MM.1S (cell line): ENCODE results near the gene STRN3.
"Not testable (repeated sequence)": the region's sequence is repeated elsewhere in the genome, so short reads cannot be mapped to it uniquely, and the experiment has no call there.

Experiments
- DNase-seq: peaks from one replicate; pipeline ENCODE4 v3.0.0-alpha.2; 2015
- H2AFZ ChIP-seq: fragments of 300-600 bp; sonication (generic); 2 replicates; pipeline ENCODE4 v1.6.0; 2016; ENCODE audit warnings: antibody characterized with exemption, low read length
- H3F3A ChIP-seq: fragments of 300-600 bp; sonication (generic); 2 replicates; pipeline ENCODE4 v1.6.1; 2016; ENCODE audit warnings: mild to moderate bottlenecking, antibody characterized with exemption, low read length, moderate library complexity, mixed read lengths; ENCODE audit not compliant: insufficient read depth
- H3K27ac ChIP-seq: fragments of 300-600 bp; sonication (generic); 2 replicates; pipeline ENCODE4 v1.5.1; 2016; ENCODE audit warnings: mild to moderate bottlenecking, low read length
- H3K27me3 ChIP-seq: fragments of 300-600 bp; sonication (generic); replicated peaks from 2 replicates; pipeline ENCODE4 v1.6.0; 2016; ENCODE audit warnings: low read length; ENCODE audit not compliant: insufficient read depth
- H3K36me3 ChIP-seq: fragments of 300-600 bp; sonication (generic); replicated peaks from 2 replicates; pipeline ENCODE4 v1.6.1; 2016; ENCODE audit warnings: mild to moderate bottlenecking, low read length, mixed read lengths; ENCODE audit not compliant: insufficient read depth
- H3K4me1 ChIP-seq: fragments of 300-600 bp; sonication (generic); 2 replicates; pipeline ENCODE4 v1.6.1; 2016; ENCODE audit warnings: low read length, mixed read lengths
- H3K4me2 ChIP-seq: fragments of 300-600 bp; sonication (generic); 2 replicates; pipeline ENCODE4 v1.6.0; 2016; ENCODE audit warnings: low read depth, low read length
- H3K4me3 ChIP-seq: fragments of 300-600 bp; sonication (generic); 2 replicates; pipeline ENCODE4 v1.5.1; 2016; ENCODE audit warnings: low read length, mixed read lengths
- H3K79me2 ChIP-seq: fragments of 300-600 bp; sonication (generic); 2 replicates; pipeline ENCODE4 v1.6.1; 2016; ENCODE audit warnings: mixed run types, low read length, mixed read lengths
- H3K9ac ChIP-seq: fragments of 300-600 bp; sonication (generic); 2 replicates; pipeline ENCODE4 v1.6.1; 2016; ENCODE audit warnings: low read length, mixed read lengths
- H3K9me2 ChIP-seq: fragments of 300-600 bp; sonication (generic); replicated peaks from 2 replicates; pipeline ENCODE4 v1.6.1; 2016; ENCODE audit warnings: mild to moderate bottlenecking, low read length, mixed read lengths; ENCODE audit not compliant: insufficient read depth
- H3K9me3 ChIP-seq: fragments of 300-600 bp; sonication (generic); replicated peaks from 2 replicates; pipeline ENCODE4 v1.6.1; 2016; ENCODE audit warnings: mild to moderate bottlenecking, low read length, mixed read lengths; ENCODE audit not compliant: insufficient read depth
- H4K20me1 ChIP-seq: fragments of 300-600 bp; sonication (generic); 2 replicates; pipeline ENCODE4 v1.6.1; 2016; ENCODE audit warnings: mild to moderate bottlenecking, low read length, moderate library complexity, mixed read lengths; ENCODE audit not compliant: insufficient read depth
- EZH2 ChIP-seq: fragments of 300-600 bp; sonication (generic); optimal IDR thresholded peaks from 2 replicates; pipeline ENCODE3; 2017; ENCODE audit warnings: low read depth, mild to moderate bottlenecking, antibody characterized with exemption, low read length, mixed read lengths
- EZH2phosphoT487 ChIP-seq: fragments of 300-600 bp; sonication (generic); IDR thresholded peaks from 2 replicates; pipeline ENCODE4 v1.6.1; 2018; ENCODE audit warnings: antibody characterized with exemption, low read length
- TF ChIP-seq, protein P1 (sequence below): fragments of 300-600 bp; sonication (generic); IDR thresholded peaks from 2 replicates; pipeline ENCODE4 v1.5.1; 2016; ENCODE audit warnings: antibody characterized with exemption, low read length, mixed read lengths

STRN3 gene

DNA sequence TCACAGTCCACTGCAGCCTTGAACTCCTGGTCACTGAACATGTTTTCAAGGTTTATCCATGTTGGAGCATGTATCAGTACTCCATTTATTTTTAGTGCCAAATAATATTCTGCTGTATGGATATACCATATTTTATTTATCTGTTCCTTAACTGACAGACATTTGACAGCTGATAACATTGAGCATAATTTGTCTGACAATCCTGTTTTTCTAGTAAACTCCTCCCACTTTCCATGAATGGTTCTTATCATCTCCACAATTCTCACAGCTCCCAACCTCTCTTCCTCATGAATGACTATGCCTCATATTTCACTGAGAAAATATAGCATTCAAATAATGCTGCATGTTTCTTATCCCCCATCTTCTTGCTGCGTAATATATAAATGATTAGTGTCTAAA is 118.5 kb downstream of the STRN3 start:
- Histone ChIP-seq H3K27me3 (no peaks in the 10 kb centered on the region), H3K9ac (no peak overlapping the region), H3K4me1 (no peaks in the 10 kb centered on the region), H3F3A (no peaks in the 10 kb centered on the region), H3K9me3 (no peaks in the 10 kb centered on the region), H4K20me1 (no peaks in the 10 kb centered on the region), H3K9me2 (no peaks in the 10 kb centered on the region), H2AFZ (no peak overlapping the region), H3K27ac (no peak overlapping the region), H3K4me3 (no peak overlapping the region), H3K36me3 (no peaks in the 10 kb centered on the region), H3K4me2 (no peak overlapping the region), H3K79me2 (no peaks in the 10 kb centered on the region)
- no peak for DNase-seq
- TF ChIP-seq, protein P1, sequence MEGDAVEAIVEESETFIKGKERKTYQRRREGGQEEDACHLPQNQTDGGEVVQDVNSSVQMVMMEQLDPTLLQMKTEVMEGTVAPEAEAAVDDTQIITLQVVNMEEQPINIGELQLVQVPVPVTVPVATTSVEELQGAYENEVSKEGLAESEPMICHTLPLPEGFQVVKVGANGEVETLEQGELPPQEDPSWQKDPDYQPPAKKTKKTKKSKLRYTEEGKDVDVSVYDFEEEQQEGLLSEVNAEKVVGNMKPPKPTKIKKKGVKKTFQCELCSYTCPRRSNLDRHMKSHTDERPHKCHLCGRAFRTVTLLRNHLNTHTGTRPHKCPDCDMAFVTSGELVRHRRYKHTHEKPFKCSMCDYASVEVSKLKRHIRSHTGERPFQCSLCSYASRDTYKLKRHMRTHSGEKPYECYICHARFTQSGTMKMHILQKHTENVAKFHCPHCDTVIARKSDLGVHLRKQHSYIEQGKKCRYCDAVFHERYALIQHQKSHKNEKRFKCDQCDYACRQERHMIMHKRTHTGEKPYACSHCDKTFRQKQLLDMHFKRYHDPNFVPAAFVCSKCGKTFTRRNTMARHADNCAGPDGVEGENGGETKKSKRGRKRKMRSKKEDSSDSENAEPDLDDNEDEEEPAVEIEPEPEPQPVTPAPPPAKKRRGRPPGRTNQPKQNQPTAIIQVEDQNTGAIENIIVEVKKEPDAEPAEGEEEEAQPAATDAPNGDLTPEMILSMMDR: no peak
- TF ChIP-seq EZH2phosphoT487: no peak
- TF ChIP-seq EZH2: no peak

DNA sequence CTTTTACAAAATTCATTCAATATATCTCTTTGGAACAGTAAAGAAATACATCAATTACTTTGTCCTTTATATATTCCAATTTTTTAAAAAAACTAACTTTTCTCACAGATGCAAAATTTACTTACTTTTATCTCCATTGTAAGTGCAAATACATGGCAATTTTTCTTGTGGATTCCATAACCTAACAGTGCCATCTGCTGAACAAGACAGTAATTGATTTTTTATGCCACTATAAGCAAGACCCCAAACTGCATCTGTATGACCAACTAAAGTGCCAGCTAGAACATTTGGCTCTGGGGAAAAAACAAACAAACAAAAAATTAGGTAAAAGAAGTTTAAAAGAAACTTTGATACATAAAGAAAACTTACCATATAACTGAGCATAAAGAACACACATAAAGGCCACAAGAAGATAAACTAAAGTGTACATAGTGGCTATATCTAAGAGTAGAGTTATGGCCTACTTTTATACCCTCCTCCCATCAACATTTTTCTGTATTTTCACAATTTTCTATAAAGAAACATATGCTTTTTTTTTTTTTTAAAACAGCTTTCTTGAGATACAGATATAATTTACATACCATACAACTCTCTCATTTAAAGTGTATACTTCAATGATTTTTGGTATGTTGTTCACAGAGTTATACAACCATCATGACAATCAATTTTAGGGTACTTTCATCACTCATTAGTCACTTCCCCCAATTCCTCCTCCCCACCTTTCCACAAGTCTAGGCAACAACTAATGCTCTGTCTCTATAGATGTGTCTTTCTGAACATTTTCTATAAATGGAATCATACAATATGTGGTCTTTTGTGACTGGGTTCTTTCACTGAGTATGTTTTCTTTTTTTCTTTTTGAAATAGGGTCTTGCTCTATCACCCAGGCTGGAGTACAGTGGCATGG is 119.2 kb downstream of the STRN3 start:
- H4K20me1 ChIP-seq: no peaks in the 10 kb centered on the region
- H3K9me3 ChIP-seq: no peaks in the 10 kb centered on the region
- DNase-seq: no peak
- no peaks in the 10 kb centered on the region for H3K36me3 ChIP-seq
- no peak overlapping the region for H3K9ac ChIP-seq
- H3F3A ChIP-seq: no peaks in the 10 kb centered on the region
- no peak overlapping the region for H2AFZ ChIP-seq
- H3K4me3 ChIP-seq: no peak overlapping the region
- no peak overlapping the region for H3K4me2 ChIP-seq
- TF ChIP-seq, protein P1: peak; percentile 32
- no peak for TF ChIP-seq EZH2phosphoT487
- no peaks in the 10 kb centered on the region for H3K4me1 ChIP-seq
- no peaks in the 10 kb centered on the region for H3K27me3 ChIP-seq
- no peaks in the 10 kb centered on the region for H3K9me2 ChIP-seq
- H3K79me2 ChIP-seq: no peaks in the 10 kb centered on the region
- no peak overlapping the region for H3K27ac ChIP-seq

DNA sequence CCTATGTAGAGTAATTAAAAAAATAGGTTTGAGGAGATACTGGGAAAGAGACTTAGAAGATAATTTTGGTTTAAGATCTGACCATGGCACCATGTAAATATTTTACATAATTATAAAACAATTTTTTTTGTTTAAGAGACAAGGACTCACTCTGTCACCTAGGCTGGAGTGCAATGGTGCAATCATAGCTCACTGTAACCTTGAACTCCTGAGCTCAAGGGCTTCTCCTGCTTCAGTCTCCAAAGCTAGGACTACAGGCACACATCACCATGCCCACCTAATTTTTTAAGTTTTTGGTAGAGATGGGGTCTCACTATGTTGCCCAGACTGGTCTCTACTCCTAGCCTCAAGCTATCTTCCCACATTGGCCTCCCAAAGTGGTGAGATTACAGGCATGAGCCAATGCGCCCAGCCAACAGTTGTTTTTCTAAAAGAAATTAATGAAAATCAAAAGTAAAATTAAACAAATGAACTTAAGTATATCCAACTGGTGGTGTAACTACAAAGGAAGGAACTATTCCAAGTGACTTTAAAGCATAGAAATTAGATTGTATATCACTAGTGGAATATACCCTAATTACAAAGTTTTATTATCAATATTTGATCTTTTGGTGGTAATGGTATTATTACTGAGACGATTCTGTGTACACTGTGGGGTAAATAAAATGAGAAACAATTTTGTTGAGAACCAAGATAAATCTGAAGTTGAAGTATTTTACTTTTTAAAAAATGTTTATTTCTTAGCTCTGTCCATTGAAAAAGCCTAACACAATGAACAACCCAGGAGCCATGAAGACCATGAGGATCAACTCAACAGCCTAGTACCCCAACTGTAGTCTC is 122.7 kb downstream of the STRN3 start:
- Histone ChIP-seq H3K4me1 (no peaks in the 10 kb centered on the region), H3K27ac (no peak overlapping the region), H3K4me3 (no peak overlapping the region), H2AFZ (no peak overlapping the region), H3F3A (no peaks in the 10 kb centered on the region), H3K4me2 (no peak overlapping the region), H3K9ac (no peak overlapping the region), H3K9me3 (no peaks in the 10 kb centered on the region), H4K20me1 (no peaks in the 10 kb centered on the region), H3K36me3 (no peaks in the 10 kb centered on the region), H3K79me2 (no peaks in the 10 kb centered on the region), H3K27me3 (no peaks in the 10 kb centered on the region), H3K9me2 (no peaks in the 10 kb centered on the region)
- no peak for TF ChIP-seq EZH2
- no peak for TF ChIP-seq EZH2phosphoT487
- TF ChIP-seq, protein P1: no peak
- DNase-seq: no peak

DNA sequence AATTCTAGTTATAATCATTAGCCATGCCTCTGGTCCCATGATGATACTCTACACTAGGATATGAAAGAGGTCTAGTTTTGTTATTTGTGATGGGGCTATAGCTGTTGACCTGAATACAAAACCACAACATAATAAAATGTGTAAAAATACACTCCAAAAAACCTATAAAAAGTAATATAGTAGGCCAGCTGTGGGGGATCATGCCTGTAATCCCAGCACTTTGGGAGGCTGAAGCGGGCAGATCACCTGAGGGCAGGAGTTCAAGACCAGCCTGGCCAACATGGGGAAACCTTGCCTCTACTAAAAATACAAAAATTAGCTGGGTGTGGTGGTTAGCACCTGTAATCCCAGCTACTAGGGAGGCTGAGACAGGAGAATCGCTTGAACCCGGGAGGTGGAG is 129.1 kb downstream of the STRN3 start:
- H3K4me3 ChIP-seq, H3K4me2 ChIP-seq, H3K36me3 ChIP-seq, H3K9me3 ChIP-seq, H3K79me2 ChIP-seq, H4K20me1 ChIP-seq, H3K27ac ChIP-seq, H2AFZ ChIP-seq, H3K4me1 ChIP-seq, H3K9ac ChIP-seq, H3F3A ChIP-seq, H3K27me3 ChIP-seq, H3K9me2 ChIP-seq, DNase-seq: not testable (repeated sequence)
